GM19395 (cell line): ENCODE results near the gene ZFR.
"Not testable (repeated sequence)": the region's sequence is repeated elsewhere in the genome, so short reads cannot be mapped to it uniquely, and the experiment has no call there.

Source experiments
- ATAC-seq: cut with Tn5 transposase; IDR thresholded peaks from one replicate; pipeline ENCODE4 v1.9.1; 2021; ENCODE audit warnings: mild to moderate bottlenecking, moderate library complexity; ENCODE audit not compliant: unreplicated experiment

Gene ZFR

GRCh38 chr5:32325616-32326015 is 118.9 kb downstream of the ZFR start:
- no peak for ATAC-seq

GRCh38 chr5:32325062-32325461 is 119.5 kb downstream of the ZFR start:
- ATAC-seq, result peak; percentile 75

- no peak for ATAC-seq
These were observed 120.8 kb downstream of the ZFR start for GRCh38 chr5:32323741-32324140.

DNA sequence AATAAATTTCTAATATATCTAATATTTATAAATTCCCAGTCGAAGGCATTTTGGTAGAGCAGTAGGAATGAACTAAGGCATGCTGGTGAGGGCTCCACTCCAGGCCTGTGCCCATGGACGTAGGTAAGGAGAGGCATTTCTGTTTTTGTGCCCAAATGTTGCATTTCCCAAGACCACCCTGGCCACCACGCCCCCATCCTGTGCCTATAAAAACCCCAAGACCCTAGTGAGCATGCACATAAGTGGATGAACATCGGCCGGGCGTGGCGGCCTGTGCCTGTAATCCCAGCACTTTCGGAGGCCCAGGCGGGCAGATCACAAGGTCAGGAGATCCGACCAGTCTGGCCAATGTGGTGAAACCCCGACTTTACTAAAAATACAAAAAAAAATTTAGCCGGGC is 121.7 kb downstream of the ZFR start:
- ATAC-seq, result no peak

DNA sequence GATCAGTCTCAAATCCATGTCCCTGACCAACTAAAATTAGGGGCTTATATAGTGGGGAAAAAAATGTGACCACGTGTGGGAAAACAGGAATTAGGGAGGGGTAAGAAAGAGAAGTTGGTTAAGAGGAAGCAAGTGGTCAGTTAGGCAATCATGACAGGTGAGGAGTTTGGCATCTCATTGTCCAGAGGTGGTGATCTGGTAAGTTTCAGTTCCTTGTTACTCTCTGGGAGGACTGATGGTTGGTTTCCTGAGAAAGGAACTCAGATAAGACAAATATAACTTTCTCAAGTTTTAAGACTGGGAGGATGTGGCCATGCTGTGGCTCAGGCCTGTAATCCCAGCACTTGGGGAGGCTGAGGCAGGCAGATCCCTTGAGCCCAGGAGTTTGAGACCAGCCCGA is 122.8 kb downstream of the ZFR start:
- ATAC-seq, result not testable (repeated sequence)

DNA sequence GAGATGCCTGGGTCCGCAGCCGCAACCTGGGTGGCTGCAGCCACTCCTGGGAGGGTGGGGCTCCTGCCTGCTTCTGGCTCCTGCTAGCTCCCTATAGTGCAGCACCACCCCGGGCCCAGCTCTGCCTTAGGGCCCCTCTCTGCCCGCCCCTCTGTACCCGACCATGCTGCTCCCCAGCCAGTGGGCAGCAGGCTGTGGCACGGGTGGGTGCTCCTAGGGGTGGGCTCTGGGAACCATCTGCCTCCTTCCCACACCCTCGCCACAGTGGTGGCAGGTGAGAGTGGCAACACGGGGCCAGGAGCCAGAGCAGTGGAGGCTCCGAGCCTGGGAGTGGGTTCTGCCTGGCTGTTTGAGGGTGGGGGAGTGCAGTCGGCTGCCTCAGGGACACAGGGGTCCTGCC is 124.0 kb downstream of the ZFR start:
- no peak for ATAC-seq

DNA sequence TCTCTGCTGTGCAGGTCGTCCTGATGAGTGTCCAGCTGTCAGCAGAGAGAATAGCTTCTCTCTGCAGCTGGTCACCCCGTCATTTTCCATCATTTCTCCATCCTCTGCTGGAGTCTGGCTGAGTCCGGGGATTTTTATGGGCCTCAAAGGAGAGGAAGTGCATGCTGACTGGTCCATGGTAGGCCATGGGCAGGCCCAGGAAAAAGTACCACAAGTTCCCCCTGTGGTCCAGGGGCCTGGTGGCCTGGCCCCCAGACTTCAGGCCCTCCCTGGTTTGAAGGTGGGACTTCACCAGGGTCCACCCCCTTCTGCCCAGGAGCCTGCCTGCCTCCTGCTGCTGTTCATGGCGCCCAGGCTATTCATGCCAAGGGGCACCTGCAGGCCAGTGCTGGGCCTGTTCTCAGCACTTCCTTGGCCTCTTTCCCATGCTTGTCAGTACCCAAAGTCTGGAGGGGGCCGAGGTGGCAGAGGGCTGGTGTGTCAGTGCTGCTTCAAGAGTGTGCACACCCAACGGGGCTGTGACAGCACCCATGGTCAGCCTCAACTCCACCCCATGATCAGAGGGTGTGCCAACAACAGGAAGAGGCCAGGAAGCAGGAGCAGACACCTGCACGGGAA is 124.5 kb downstream of the ZFR start:
- no peak for ATAC-seq

DNA sequence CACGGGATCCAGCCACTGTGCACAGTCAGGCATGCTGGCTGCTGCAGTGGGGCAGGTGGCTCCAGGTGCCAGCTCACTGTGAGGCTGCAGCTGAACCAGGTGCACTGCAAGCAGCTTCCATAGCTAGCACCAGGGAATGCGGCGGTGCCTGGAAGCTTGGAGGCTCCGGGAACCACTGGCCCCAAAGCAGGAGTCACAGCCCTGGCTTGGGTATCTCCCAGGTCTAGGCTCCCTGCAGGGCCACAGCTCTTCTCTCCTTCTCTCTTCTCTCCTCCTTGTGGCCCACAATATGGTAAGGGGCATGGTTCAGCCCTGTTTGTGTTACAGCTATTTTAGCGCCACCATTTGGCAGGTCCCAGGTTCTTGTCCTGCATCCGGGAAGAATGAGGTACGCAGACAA is 125.1 kb downstream of the ZFR start:
- ATAC-seq, result no peak

DNA sequence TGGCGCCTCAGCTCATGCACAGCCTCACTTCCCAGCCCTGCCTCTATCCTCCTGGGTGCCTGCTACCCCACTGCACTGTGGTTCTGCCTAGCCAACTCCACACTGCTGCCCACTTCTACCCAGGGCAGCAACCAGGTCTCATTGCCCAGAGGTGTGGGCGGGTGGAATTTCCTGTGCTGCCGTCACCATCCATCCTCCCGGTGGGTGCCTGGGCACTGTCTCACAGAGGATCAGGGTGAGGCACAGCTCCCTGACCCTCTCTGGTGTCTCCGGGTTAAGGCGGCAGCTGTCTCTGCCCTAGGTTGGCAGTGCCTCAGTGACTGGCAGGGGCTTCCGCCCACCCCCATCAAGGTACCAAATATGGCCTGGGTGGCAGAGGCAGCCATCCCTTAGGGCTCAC is 127.5 kb downstream of the ZFR start:
- ATAC-seq, result no peak

- no peak for ATAC-seq
These were observed 129.1 kb downstream of the ZFR start for GRCh38 chr5:32315221-32316014.

DNA sequence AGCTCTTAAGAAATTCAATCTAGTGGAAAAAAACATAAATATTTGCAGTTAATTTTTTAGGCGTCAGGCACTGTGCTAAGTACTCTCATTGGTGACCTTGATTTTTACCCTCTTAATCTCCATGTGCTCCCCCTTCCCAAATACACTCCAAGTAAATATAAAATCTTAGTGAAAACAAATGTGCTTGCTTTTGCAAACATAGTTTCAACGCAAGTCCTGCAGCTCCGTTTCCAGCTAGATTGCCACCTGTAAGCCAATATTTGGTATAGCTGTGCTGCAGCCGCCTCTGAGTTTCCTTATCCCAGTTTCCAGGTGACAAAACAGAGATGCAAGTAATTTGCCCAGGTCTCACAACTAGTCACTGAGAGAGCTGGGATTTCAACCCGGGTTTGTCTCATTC is 129.9 kb downstream of the ZFR start:
- no peak for ATAC-seq

DNA sequence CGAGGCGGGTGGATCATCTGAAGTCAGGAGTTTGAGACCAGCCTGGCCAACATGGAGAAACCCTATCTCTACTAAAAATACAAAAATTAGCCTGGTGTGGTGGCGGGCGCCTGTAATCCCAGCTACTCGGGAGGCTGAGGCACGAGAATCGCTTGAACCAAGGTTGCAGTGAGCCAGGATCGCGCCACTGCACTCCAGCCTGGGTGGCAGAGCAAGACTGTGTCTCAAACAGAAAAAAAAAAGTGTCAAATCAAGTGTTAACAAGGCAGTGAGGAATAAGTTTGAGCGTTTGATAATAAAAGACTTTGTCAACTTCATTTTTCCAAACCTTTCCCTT is 130.4 kb downstream of the ZFR start:
- not testable (repeated sequence) for ATAC-seq

- ATAC-seq, result peak; percentile 96
These were observed 131.8 kb downstream of the ZFR start, which contains the start of gene MTMR12 for GRCh38 chr5:32312595-32313332. MTMR12 (minus strand) TSS chr5:32312939; CDS start chr5:32312838, 101 bp downstream.

DNA sequence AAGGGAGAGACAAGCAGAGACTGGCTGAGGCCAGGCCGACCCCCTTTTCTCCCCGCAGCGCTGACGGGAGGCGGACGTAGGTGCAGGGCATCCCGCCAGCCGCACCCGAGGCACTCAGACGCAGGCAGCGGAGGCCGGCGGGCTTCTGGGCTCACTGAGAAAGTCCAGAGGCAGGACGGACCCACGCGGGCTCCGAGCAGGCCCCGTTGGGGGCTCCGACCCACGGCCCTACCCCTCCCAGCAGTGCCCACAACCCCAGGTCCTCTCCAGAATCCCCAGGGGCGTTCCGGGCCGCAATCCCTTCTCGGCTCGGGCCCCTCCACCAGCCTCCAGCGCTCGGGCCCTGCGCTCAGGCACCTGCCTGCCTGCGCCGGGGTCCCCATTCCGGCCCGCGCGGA is 132.3 kb downstream of the ZFR start:
- ATAC-seq, result peak; percentile 32

DNA sequence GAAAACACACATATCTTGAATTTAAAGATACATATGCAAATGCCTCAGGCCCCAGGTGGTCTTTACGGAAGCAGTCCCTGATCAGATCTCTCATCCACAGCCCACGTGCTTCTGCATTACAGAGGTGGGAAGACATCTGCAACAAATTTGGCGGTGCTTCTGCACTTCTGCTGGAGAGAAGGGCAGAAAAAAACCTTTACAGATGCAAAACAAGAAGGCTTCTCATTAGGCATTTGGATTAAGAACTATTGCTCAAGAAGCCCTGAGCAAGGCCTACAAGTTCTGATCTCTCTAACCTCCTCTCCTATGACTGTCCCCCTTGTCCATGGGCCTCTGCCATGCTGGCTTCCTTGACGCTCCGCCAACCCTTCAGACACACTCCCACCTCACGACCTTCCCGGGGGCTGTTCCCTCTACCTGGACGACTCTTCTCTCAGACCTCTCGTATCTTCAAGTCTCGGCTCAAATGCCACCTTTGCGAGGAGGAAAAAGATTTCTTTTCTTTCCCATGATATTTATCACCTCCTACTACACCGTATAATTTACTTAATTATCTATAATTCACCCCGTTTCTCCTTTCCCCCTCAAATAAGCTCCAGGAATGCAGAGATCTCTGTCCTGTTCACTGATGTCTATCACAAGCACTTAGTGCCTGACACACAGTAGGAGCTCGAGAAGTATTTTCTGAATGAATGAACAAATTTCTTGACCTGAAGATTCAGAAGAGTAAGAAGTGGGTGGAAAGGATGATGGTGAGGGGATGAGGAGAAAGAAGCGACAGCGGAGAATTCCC is 132.9 kb downstream of the ZFR start:
- ATAC-seq, result no peak

DNA sequence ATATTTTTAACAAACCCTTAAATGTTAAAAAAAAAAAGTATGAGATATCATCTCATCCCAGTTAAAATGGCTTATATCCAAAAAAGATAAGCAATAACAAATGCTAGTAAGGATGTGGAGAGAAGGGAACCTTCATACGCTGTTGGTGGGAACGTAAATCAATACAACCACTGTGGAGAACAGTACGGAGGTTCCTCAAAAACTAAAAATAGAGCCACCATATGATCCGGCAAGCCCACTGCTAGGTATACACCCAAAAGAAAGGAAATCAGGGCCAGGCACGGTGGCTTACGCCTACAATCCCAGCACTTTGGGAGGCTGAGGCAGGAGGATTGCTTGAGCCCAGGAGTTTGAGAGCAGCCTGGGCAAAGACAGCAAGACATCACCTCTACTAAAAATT is 134.8 kb downstream of the ZFR start:
- ATAC-seq, result no peak

GRCh38 chr5:32308946-32309345 is 135.6 kb downstream of the ZFR start:
- ATAC-seq, result no peak

GRCh38 chr5:32307769-32308194 is 136.8 kb downstream of the ZFR start:
- no peak for ATAC-seq

- no peak for ATAC-seq
These were observed 139.9 kb downstream of the ZFR start for GRCh38 chr5:32304622-32305021.
